Retina (tissue), 1 donor: ENCODE measurements around the gene FARSA.
"Not testable (repeated sequence)": the region's sequence is repeated elsewhere in the genome, so short reads cannot be mapped to it uniquely, and the experiment has no call there.

Experiments
- DNase-seq: peaks from one replicate; pipeline ENCODE4 v3.0.0-alpha.2; 2016

FARSA gene

GRCh38 chr19:12953799-12954611 lies 20.5 kb upstream of the FARSA start:
- DNase-seq = no peak

GRCh38 chr19:12953138-12953798 lies 19.8 kb upstream of the FARSA start:
- no peak for DNase-seq

DNA sequence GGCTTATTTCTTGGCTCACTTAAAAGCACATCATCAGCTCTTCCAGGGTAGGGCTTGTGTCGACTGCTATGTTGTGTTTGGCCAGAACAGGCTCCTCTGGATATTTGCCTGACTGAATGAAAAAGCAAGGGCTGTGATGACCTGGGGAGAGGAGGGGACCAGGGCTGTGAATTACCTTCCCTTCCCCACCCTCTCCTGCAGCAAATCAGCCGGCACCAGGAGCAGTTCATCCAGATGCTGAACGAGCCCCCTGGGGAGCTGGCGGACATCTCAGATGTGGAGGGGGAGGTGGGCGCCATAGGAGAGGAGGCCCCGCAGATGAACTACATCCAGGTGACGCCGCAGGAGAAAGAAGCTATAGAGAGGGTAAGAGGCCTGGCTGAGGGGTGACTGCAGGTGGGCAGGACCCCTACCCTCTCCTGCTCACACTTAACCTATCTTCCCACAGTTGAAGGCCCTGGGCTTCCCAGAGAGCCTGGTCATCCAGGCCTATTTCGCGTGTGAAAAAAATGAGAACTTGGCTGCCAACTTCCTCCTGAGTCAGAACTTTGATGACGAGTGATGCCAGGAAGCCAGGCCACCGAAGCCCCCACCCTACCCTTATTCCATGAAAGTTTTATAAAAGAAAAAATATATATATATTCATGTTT lies 19.1 kb upstream of the FARSA start:
- no peak for DNase-seq

DNA sequence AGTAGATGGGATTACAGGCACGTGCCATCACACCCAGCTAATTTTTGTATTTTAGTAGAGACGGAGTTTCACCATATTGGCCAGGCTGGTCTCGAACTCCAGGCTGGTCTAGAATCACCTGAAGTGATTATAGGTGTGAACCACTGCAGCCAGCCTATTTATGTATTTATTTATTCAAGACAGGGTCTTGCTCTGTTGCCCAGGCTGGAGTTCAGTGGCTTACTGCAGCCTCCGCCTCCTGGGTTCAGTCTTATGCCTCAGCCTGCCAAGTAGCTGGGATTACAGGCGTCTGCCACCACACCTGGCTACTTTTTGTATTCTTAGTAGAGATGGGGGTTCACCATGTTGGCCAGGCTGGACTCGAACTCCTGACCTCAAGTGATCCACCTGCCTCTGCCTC lies 18.5 kb upstream of the FARSA start:
- DNase-seq = not testable (repeated sequence)

DNA sequence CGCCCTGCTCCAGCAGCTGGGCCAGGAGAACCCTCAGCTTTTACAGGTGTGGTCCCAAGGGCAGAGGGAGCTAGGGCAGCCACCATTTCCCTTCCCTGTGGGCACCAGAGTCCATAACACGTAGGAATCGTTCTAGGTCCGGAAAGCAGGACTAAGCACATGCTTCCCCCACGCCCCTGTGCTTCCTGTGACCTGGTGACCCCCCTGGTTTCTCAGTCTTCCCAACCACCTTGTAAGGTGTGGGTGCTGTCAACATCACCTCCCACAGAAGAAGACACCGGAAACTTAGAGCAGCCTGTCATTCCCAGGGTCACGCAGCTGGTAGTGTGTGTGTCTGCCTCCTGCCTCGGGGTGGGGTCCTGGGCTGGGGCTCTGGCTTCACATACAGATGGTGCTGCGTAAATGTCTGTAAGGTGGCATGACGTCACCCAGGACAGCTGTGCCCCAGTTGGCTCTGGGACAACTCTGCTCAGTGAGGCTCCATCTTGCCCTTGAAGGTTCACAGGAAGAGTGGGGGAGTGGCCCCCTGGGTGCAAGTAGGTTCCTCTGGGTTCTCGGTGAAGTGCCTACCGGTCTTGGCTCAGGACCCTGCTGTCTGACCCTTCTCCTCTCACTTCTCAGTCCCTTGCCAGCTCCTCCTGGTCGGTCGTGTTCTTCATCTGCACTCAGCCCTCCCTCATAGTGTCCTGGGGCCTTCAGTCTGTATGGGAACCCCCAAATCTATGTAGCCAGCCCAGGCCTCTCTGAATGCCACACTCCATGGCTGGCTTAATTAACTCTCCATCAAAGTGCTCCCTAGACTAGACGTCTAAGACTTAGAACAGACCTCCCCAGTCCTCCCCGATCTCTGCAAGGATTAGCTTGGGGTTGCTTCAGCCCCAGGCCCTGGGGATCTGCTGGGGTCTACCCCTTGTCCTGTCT lies 16.1 kb upstream of the FARSA start:
- no peak for DNase-seq

- no peak for DNase-seq
Observed at GRCh38 chr19:12948612-12949362, 15.3 kb upstream of the FARSA start.

DNA sequence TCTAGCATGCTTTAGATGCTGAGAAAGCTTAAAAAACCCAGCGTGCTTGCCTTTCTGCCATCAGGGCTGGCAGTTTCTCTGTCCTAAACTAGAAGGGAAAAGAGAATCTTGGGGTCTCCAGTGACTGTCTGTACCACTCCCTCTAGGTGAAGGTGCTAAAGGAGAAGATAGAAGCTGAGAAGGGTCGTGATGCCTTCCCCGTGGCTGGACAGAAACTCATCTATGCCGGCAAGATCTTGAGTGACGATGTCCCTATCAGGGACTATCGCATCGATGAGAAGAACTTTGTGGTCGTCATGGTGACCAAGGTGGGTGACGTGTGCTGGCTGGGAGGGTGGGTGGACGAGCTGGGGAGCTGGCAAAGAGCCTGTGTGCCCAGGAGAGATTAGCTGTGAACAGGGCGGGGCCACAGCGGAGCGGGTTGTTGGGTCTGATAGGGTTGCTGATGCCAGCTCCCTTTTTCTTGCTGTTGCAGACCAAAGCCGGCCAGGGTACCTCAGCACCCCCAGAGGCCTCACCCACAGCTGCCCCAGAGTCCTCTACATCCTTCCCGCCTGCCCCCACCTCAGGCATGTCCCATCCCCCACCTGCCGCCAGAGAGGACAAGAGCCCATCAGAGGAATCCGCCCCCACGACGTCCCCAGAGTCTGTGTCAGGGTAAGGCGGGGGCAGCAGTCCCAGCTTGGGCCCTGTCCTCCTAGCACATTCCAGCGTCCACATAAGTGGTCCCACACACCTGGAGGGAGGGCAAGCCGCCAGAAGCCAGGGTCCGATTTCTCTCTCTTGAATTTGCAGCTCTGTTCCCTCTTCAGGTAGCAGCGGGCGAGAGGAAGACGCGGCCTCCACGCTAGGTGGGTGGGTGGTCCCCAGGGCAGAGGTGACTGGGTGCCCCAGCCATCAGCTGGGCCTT lies 14.4 kb upstream of the FARSA start:
- no peak for DNase-seq

DNA sequence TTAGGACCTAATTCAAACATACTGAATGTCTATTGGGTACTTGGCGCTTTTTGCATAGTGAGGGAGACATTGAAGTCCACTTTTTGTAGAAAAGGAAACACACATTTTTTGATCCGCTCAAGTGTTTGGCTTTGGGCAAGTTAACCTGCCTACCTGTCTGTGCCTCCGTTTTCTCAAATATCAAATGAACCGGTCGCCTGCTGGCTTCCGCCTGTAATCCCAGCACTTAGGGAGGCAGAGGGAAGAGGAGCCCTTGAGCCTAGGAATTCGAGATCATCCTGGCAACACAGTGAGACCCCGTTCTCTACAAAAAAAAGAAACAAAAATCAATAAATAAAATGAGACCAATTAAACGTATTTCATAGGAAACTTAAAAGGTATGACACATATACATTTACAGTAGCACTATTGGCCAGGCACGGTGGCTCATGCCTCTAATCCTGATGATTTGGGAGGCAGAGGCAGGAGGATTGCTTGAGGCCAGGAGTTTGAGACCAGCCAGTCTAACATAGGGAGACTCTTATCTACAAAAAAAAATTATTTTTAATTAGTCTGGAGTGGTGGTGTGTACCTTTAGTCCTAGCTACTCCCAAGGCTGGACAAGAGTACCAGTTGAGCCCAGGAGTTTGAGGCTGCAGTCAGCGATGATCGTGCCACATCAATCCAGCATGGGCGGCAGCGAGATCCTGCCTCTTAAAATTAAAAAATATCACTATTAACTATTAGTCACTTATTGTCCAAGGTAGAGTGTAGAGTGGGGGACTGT lies 13.4 kb upstream of the FARSA start:
- no peak for DNase-seq

DNA sequence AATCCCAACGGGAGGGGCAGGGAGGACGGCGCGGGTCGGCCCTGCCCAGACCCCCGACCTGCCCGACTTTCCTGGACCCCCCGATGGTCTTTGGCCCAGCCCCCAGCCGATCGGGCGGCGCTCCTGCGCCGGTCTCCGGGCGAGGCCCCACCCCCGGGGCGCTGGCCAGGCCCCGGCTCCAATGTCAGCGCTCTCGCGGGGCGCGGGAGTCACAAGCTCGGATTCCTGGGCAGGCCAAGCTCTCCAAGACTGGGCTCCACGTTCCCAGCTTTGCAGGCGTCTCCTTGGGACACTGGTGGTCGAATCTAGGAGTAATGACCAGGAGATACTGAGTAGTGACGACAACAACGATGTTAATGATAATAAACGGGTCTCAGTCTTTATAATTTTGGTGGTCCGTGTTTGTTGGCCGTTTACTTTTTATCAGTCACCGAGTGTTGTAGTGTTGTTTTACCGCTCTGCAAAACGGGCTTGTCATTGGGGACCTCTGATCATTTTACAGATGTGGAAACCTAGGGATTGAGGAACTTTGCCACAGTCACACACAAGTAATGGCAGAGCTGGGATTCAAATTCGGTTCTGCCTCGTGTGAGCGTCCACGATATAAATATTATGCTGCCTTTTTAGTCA lies 12.7 kb upstream of the FARSA start:
- DNase-seq = peak; percentile 44

DNA sequence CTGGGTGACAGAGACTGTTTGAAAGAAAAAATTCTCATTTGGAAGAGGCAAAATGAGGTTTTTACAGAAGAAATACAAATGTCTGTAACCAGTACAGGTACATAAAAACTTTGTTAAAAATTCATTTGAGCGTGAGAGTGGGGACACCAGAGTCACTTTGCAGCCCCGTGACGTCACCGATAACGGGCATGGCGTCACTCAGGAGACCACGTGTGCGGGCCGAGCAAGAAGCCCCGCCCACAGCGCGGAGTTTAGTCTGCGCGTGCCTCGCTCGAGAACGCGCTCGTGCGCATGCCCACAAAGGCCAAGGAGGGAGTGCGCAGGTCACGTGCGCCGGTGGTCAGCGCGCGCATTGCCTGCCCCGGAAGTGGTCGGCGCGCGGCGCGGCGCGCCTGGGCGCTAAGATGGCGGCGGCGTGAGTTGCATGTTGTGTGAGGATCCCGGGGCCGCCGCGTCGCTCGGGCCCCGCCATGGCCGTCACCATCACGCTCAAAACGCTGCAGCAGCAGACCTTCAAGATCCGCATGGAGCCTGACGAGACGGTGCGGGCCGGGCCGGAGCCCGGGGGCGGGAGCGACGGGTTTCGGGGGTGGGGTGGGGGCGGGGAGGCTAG lies 12.1 kb upstream of the FARSA start, which contains the start of gene RAD23A:
Gene RAD23A, plus strand, starts transcription at position 384 of the 613 bp plus-strand sequence. Its CDS starts 87 bp downstream, at position 471.
- DNase-seq = peak; percentile 98

- DNase-seq = no peak
Observed at GRCh38 chr19:12944104-12944674, 10.7 kb upstream of the FARSA start.

DNA sequence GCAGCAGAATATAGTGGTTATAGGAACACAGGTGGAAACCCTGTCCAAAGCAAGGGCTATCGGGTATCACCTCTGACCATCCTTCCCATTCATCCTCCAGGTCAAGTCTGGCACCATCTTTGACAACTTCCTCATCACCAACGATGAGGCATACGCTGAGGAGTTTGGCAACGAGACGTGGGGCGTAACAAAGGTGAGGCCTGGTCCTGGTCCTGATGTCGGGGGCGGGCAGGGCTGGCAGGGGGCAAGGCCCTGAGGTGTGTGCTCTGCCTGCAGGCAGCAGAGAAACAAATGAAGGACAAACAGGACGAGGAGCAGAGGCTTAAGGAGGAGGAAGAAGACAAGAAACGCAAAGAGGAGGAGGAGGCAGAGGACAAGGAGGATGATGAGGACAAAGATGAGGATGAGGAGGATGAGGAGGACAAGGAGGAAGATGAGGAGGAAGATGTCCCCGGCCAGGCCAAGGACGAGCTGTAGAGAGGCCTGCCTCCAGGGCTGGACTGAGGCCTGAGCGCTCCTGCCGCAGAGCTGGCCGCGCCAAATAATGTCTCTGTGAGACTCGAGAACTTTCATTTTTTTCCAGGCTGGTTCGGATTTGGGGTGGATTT lies 10.0 kb upstream of the FARSA start:
- no peak for DNase-seq

- DNase-seq = no peak
Observed at GRCh38 chr19:12940897-12941296, 7.4 kb upstream of the FARSA start.

GRCh38 chr19:12939975-12940423 lies 6.5 kb upstream of the FARSA start:
- DNase-seq = no peak

GRCh38 chr19:12938779-12939601 lies 5.5 kb upstream of the FARSA start:
- no peak for DNase-seq

- DNase-seq = peak; percentile 99
Observed at GRCh38 chr19:12937927-12938778, 4.6 kb upstream of the FARSA start, which contains the start of gene CALR. Gene CALR, plus strand, starts transcription at chr19:12938609. Its CDS starts 71 bp downstream, at chr19:12938680.
